Measurements from ENCODE around the gene SLIT3.

SLIT3 gene

DNA sequence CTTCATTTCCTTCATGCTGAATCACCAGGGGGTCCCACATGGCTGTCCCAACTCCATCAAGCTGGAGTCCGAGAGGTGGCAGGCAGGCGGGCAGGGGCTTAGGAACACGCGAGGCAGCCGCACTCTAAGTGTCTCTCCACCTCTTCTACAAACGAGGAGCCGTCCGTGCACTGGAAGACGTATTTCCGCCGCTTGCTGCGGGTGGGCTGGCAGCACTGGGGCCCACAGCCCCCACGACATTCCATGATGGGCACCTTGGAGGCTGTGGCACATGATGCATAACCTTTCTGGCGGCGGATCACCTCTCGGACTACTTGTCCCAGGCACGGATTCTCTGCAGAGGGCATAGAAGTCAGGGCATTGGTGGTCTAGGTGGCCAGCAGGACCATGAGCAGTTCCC, 634.6 kb downstream of the SLIT3 start:
- H3K4me3 ChIP-seq (ENCODE audit: low read length): no peak overlapping the region
- no peaks in the 10 kb centered on the region for H3K4me1 ChIP-seq (ENCODE audit: control insufficient read depth, low read depth, low read length)
- H3K9ac ChIP-seq (ENCODE audit: low read length): no peak overlapping the region
- H3K27me3 ChIP-seq (ENCODE audit: control insufficient read depth, insufficient read depth, low read length): no peaks in the 10 kb centered on the region
- H3K36me3 ChIP-seq (ENCODE audit: control insufficient read depth, low read depth, low read length): no peaks in the 10 kb centered on the region
- no peak overlapping the region for H3K27ac ChIP-seq (ENCODE audit: low read length)
- H3K9me3 ChIP-seq (ENCODE audit: control insufficient read depth, low read depth, low read length): no peaks in the 10 kb centered on the region

DNA sequence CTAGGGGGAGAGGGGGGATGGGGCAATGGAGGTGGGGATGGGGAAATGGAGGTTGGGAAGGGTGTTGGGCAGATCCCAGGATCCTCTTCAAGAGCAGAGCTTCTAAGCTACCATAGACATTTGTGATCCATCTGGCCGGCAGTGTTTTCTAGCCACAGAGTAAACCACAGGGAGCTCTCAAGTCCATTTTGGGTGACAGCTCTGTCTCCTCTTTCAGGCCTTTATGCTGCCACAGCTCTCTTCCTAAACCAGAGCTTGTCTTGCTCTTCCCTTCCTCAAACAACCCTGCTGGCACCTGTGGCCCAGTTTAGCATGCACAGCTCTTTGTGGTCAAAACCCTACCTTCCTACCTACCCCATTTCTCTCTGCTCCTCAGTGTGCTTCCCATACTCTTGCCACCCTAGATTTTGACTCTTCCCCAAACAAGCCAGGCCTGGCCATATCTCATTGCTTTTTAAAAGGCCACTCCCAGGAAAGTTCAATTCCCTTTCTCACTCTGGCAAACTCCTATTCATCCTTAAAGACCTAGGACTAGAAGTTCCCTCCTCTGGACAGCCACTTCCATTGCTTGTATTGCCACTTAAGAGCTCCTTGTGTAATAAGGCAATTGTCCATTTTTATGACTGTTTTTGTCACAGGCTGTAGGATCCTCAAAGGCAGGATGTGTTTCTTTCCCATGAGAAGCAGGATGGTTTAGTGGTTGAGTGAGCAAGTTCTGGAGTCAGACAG, 637.5 kb downstream of the SLIT3 start:
- H3K9ac ChIP-seq (ENCODE audit: low read length): no peak overlapping the region

GRCh38 chr5:168661593-168662485, 639.1 kb downstream of the SLIT3 start:
- Histone ChIP-seq H3K27me3 (ENCODE audit: control insufficient read depth, insufficient read depth, low read length) (no peaks in the 10 kb centered on the region), H3K9ac (ENCODE audit: low read length) (no peak overlapping the region), H3K27ac (ENCODE audit: low read length) (no peak overlapping the region), H3K4me3 (ENCODE audit: low read length) (no peak overlapping the region), H3K36me3 (ENCODE audit: control insufficient read depth, low read depth, low read length) (no peaks in the 10 kb centered on the region), H3K4me1 (ENCODE audit: control insufficient read depth, low read depth, low read length) (no peaks in the 10 kb centered on the region), H3K9me3 (ENCODE audit: control insufficient read depth, low read depth, low read length) (no peaks in the 10 kb centered on the region)

More for the DNA sequence above, 637.5 kb downstream of the SLIT3 start:
- H3K27me3 ChIP-seq (ENCODE audit: control insufficient read depth, insufficient read depth, low read length): no peaks in the 10 kb centered on the region
- no peak overlapping the region for H3K4me3 ChIP-seq (ENCODE audit: low read length)
- no peaks in the 10 kb centered on the region for H3K4me1 ChIP-seq (ENCODE audit: control insufficient read depth, low read depth, low read length)
- H3K36me3 ChIP-seq (ENCODE audit: control insufficient read depth, low read depth, low read length): no peaks in the 10 kb centered on the region
- no peak overlapping the region for H3K27ac ChIP-seq (ENCODE audit: low read length)
- H3K9me3 ChIP-seq (ENCODE audit: control insufficient read depth, low read depth, low read length): no peaks in the 10 kb centered on the region

GRCh38 chr5:168660691-168661090, 640.2 kb downstream of the SLIT3 start:
- H3K9ac ChIP-seq (ENCODE audit: low read length): no peak overlapping the region
- H3K9me3 ChIP-seq (ENCODE audit: control insufficient read depth, low read depth, low read length): no peaks in the 10 kb centered on the region
- H3K36me3 ChIP-seq (ENCODE audit: control insufficient read depth, low read depth, low read length): no peaks in the 10 kb centered on the region
- no peak overlapping the region for H3K27ac ChIP-seq (ENCODE audit: low read length)
- no peak overlapping the region for H3K4me3 ChIP-seq (ENCODE audit: low read length)
- no peaks in the 10 kb centered on the region for H3K27me3 ChIP-seq (ENCODE audit: control insufficient read depth, insufficient read depth, low read length)
- no peaks in the 10 kb centered on the region for H3K4me1 ChIP-seq (ENCODE audit: control insufficient read depth, low read depth, low read length)

GRCh38 chr5:168659286-168659847, 641.6 kb downstream of the SLIT3 start:
- H3K9ac ChIP-seq (ENCODE audit: low read length): no peak overlapping the region
- H3K4me3 ChIP-seq (ENCODE audit: low read length): no peak overlapping the region

GRCh38 chr5:168658394-168658793, 642.5 kb downstream of the SLIT3 start:
- H3K36me3 ChIP-seq (ENCODE audit: control insufficient read depth, low read depth, low read length): no peaks in the 10 kb centered on the region
- no peak overlapping the region for H3K27ac ChIP-seq (ENCODE audit: low read length)
- no peak overlapping the region for H3K9ac ChIP-seq (ENCODE audit: low read length)
- no peaks in the 10 kb centered on the region for H3K27me3 ChIP-seq (ENCODE audit: control insufficient read depth, insufficient read depth, low read length)
- H3K4me1 ChIP-seq (ENCODE audit: control insufficient read depth, low read depth, low read length): no peaks in the 10 kb centered on the region
- H3K9me3 ChIP-seq (ENCODE audit: control insufficient read depth, low read depth, low read length): no peaks in the 10 kb centered on the region
- no peak overlapping the region for H3K4me3 ChIP-seq (ENCODE audit: low read length)

More at GRCh38 chr5:168659286-168659847, 641.6 kb downstream of the SLIT3 start:
- no peak overlapping the region for H3K27ac ChIP-seq (ENCODE audit: low read length)
- no peaks in the 10 kb centered on the region for H3K27me3 ChIP-seq (ENCODE audit: control insufficient read depth, insufficient read depth, low read length)
- no peaks in the 10 kb centered on the region for H3K36me3 ChIP-seq (ENCODE audit: control insufficient read depth, low read depth, low read length)
- H3K4me1 ChIP-seq (ENCODE audit: control insufficient read depth, low read depth, low read length): no peaks in the 10 kb centered on the region
- no peaks in the 10 kb centered on the region for H3K9me3 ChIP-seq (ENCODE audit: control insufficient read depth, low read depth, low read length)

DNA sequence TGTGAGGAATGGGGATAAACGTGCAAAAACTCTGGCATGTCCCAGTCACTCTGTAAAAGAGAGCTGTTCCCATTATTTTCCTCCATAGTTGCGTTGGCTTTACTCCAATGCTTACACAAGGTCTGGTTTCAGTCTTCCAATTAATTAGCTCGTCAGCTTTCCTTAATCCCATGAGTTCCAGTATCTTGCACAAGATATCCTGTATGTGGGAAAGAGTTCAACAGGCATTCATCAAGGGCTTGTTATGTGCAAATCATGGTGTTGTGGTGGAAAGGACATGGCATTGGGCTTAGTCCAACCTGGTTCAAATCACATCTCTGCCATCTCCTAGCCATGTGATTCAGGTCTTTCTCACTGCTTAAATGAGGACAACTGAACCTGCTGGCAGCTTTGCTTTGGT, 644.3 kb downstream of the SLIT3 start:
- no peaks in the 10 kb centered on the region for H3K4me1 ChIP-seq (ENCODE audit: control insufficient read depth, low read depth, low read length)
- no peak overlapping the region for H3K27ac ChIP-seq (ENCODE audit: low read length)
- no peaks in the 10 kb centered on the region for H3K9me3 ChIP-seq (ENCODE audit: control insufficient read depth, low read depth, low read length)
- no peak overlapping the region for H3K9ac ChIP-seq (ENCODE audit: low read length)
- H3K27me3 ChIP-seq (ENCODE audit: control insufficient read depth, insufficient read depth, low read length): no peaks in the 10 kb centered on the region
- H3K4me3 ChIP-seq (ENCODE audit: low read length): no peak overlapping the region
- H3K36me3 ChIP-seq (ENCODE audit: control insufficient read depth, low read depth, low read length): no peaks in the 10 kb centered on the region

DNA sequence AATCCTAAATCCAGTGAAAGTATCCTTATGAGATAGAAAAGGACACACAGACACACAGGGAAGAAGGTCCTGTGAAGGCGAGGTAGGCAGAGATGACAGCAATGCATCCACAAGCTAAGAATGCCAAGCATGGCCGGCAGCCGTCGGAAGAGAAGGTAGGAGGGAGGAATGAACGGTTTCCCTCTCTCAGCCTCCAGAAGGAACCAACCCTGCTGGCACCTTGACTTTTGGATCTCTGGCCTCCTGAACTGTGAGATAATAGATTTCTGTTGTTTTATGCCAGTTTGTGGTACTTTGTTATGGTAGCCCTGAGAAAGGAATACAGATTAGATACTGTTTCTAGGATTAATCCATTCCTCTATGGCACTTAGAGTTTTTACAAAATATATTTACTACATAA, 645.6 kb downstream of the SLIT3 start:
- Histone ChIP-seq H3K27me3 (ENCODE audit: control insufficient read depth, insufficient read depth, low read length) (no peaks in the 10 kb centered on the region), H3K9me3 (ENCODE audit: control insufficient read depth, low read depth, low read length) (no peaks in the 10 kb centered on the region), H3K36me3 (ENCODE audit: control insufficient read depth, low read depth, low read length) (no peaks in the 10 kb centered on the region), H3K4me1 (ENCODE audit: control insufficient read depth, low read depth, low read length) (no peaks in the 10 kb centered on the region), H3K4me3 (ENCODE audit: low read length) (no peak overlapping the region), H3K27ac (ENCODE audit: low read length) (no peak overlapping the region), H3K9ac (ENCODE audit: low read length) (no peak overlapping the region)

- Histone ChIP-seq H3K9me3 (ENCODE audit: control insufficient read depth, low read depth, low read length) (no peaks in the 10 kb centered on the region), H3K9ac (ENCODE audit: low read length) (no peak overlapping the region), H3K27ac (ENCODE audit: low read length) (no peak overlapping the region), H3K4me1 (ENCODE audit: control insufficient read depth, low read depth, low read length) (no peaks in the 10 kb centered on the region), H3K4me3 (ENCODE audit: low read length) (no peak overlapping the region), H3K36me3 (ENCODE audit: control insufficient read depth, low read depth, low read length) (no peaks in the 10 kb centered on the region), H3K27me3 (ENCODE audit: control insufficient read depth, insufficient read depth, low read length) (no peaks in the 10 kb centered on the region)
Measured at GRCh38 chr5:168654211-168654721, 646.7 kb downstream of the SLIT3 start.

GRCh38 chr5:168653626-168654025, 647.3 kb downstream of the SLIT3 start:
- Histone ChIP-seq H3K9ac (ENCODE audit: low read length) (no peak overlapping the region), H3K4me1 (ENCODE audit: control insufficient read depth, low read depth, low read length) (no peaks in the 10 kb centered on the region), H3K4me3 (ENCODE audit: low read length) (no peak overlapping the region), H3K36me3 (ENCODE audit: control insufficient read depth, low read depth, low read length) (no peaks in the 10 kb centered on the region), H3K9me3 (ENCODE audit: control insufficient read depth, low read depth, low read length) (no peaks in the 10 kb centered on the region), H3K27me3 (ENCODE audit: control insufficient read depth, insufficient read depth, low read length) (no peaks in the 10 kb centered on the region), H3K27ac (ENCODE audit: low read length) (no peak overlapping the region)

- Histone ChIP-seq H3K9me3 (ENCODE audit: control insufficient read depth, low read depth, low read length) (no peaks in the 10 kb centered on the region), H3K9ac (ENCODE audit: low read length) (no peak overlapping the region), H3K27me3 (ENCODE audit: control insufficient read depth, insufficient read depth, low read length) (no peaks in the 10 kb centered on the region), H3K4me3 (ENCODE audit: low read length) (no peak overlapping the region), H3K27ac (ENCODE audit: low read length) (no peak overlapping the region), H3K36me3 (ENCODE audit: control insufficient read depth, low read depth, low read length) (no peaks in the 10 kb centered on the region), H3K4me1 (ENCODE audit: control insufficient read depth, low read depth, low read length) (no peaks in the 10 kb centered on the region)
Measured at GRCh38 chr5:168651648-168652047, 649.3 kb downstream of the SLIT3 start.
